Prostate gland (tissue), 2 donors: Measurements from ENCODE around the gene OSBPL6.

Experiments used
- CTCF ChIP-seq, 4 experiments: fragments of 200-600 bp in 2 of 4; fragments of 450-650 bp in 2 of 4; sonication (generic) in 2 of 4; IDR thresholded peaks; 1 replicate in 3 of 4; 2 replicates in 1 of 4; pipeline ENCODE4 v1.5.1; 2016 to 2019; ENCODE audit warnings: antibody characterized with exemption in 4 of 4, mild to moderate bottlenecking in 2 of 4, moderate library complexity in 2 of 4
- POLR2AphosphoS5 ChIP-seq: sonication (generic); formaldehyde crosslinking; IDR thresholded peaks from one replicate; pipeline ENCODE4 v1.6.1; 2017; ENCODE audit warnings: antibody characterized with exemption

GRCh38 chr2:178320011-178320585, 125.8 kb downstream of the OSBPL6 start:
- TF ChIP-seq CTCF (IDR thresholded peaks at IDR 0.05) = no peak
- TF ChIP-seq POLR2AphosphoS5 = no peak
